Common myeloid progenitor, CD34-positive (primary cell): ENCODE data around the gene UMAD1.
"Not testable (repeated sequence)": the region's sequence is repeated elsewhere in the genome, so short reads cannot be mapped to it uniquely, and the experiment has no call there.

Source experiments
- CTCF ChIA-PET: fragments of 350-600 bp; sonication (Branson Sonifier 250); formaldehyde crosslinking; loops from one replicate; lab custom pipeline; 2021; ENCODE audit warnings: antibody characterized with exemption; lab: Charles Lee
- POLR2A ChIA-PET: fragments of 350-600 bp; sonication (Branson Sonifier 250); formaldehyde crosslinking; loops from one replicate; lab custom pipeline; 2021; ENCODE audit warnings: antibody characterized with exemption; lab: Charles Lee
- DNase-seq, 3 donors: peaks; one replicate each; pipeline versions ENCODE4 v3.0.0 to v3.0.0-alpha.2; 2013
- H3K27ac ChIP-seq, 2 experiments: 1 replicate in 1 of 2; 2 replicates in 1 of 2; pipeline ENCODE4 v1.7.0; 2013; ENCODE audit warnings: inconsistent platforms in 2 of 2, low read length in 2 of 2, mild to moderate bottlenecking in 2 of 2, low read depth in 1 of 2, moderate library complexity in 1 of 2; ENCODE audit not compliant: severe bottlenecking in 2 of 2, insufficient read depth in 1 of 2, poor library complexity in 1 of 2
- H3K27me3 ChIP-seq, 5 experiments: replicated peaks in 2 of 5; 1 replicate in 3 of 5; 2 replicates in 2 of 5; pipeline versions ENCODE4 v1.6.1 to v1.7.0; 2013; ENCODE audit warnings: low read length in 4 of 5, mild to moderate bottlenecking in 2 of 5, moderate library complexity in 2 of 5, inconsistent platforms in 1 of 5; ENCODE audit not compliant: insufficient read depth in 5 of 5, control insufficient read depth in 4 of 5
- H3K36me3 ChIP-seq, 4 experiments: 1 replicate in 2 of 4; 2 replicates in 2 of 4; pipeline versions ENCODE4 v1.6.1 to v1.7.0; 2013; ENCODE audit warnings: low read length in 3 of 4, control low read depth in 1 of 4, mild to moderate bottlenecking in 1 of 4; ENCODE audit not compliant: control insufficient read depth in 4 of 4, insufficient read depth in 4 of 4
- H3K4me1 ChIP-seq, 4 experiments: 1 replicate in 3 of 4; 2 replicates in 1 of 4; pipeline versions ENCODE4 v1.6.1 to v1.7.1; 2013; ENCODE audit warnings: low read length in 3 of 4, mild to moderate bottlenecking in 3 of 4, control low read depth in 1 of 4, inconsistent platforms in 1 of 4, moderate library complexity in 1 of 4; ENCODE audit not compliant: control insufficient read depth in 4 of 4, insufficient read depth in 4 of 4; ENCODE audit errors: control extremely low read depth in 1 of 4
- H3K4me3 ChIP-seq, 7 experiments: 1 replicate in 4 of 7; 2 replicates in 3 of 7; pipeline versions ENCODE4 v1.5.1 to v1.7.0; 2013; ENCODE audit warnings: mild to moderate bottlenecking in 7 of 7, low read length in 6 of 7, moderate library complexity in 6 of 7, inconsistent platforms in 2 of 7, low read depth in 2 of 7, control low read depth in 1 of 7; ENCODE audit not compliant: insufficient read depth in 4 of 7, control insufficient read depth in 1 of 7; ENCODE audit errors: extremely low read depth in 1 of 7
- H3K9me3 ChIP-seq, 5 experiments: 1 replicate in 4 of 5; 2 replicates in 1 of 5; pipeline versions ENCODE4 v1.6.1 to v1.7.1; 2013; ENCODE audit warnings: low read length in 4 of 5, mild to moderate bottlenecking in 2 of 5, inconsistent platforms in 1 of 5, low read depth in 1 of 5, moderate library complexity in 1 of 5; ENCODE audit not compliant: control insufficient read depth in 4 of 5, insufficient read depth in 2 of 5; ENCODE audit errors: control extremely low read depth in 1 of 5
- WGBS: methylation state at CpG from one replicate; pipeline ENCODE4 v1.1.5; 2013; ENCODE audit not compliant: insufficient coverage; 5-methylcytosine and 5-hydroxymethylcytosine counted together

Gene UMAD1

GRCh38 chr7:7650682-7651206 lies 10.2 kb downstream of the UMAD1 start:
- POLR2A ChIA-PET: no interaction called here
- H3K4me1 ChIP-seq: no peaks in the 10 kb centered on the region

DNA sequence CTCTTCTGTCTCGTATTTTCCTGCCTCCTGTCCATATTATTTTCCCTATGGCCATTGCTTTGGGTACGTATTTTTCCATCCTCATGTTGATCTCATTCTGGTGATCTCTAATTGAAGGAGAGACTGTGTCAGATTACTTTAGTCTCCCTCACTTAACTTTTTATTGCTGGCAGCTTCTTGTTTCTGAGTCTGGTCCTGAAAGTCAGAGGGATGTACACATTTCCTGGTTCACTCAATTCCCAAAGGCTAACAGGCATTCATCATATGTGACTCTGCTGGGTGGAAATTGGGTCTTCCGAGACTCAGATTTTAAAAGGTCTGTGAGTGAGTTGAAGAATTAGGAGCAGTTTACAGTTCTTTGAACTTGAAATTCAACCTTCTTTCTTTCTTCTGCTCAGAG lies 10.9 kb downstream of the UMAD1 start:
- POLR2A ChIA-PET: no interaction called here
- H3K27me3 ChIP-seq: no peaks in the 10 kb centered on the region
- H3K36me3 ChIP-seq: no peaks in the 10 kb centered on the region
- H3K27ac ChIP-seq: no peak overlapping the region
- no peak for DNase-seq
- H3K4me3 ChIP-seq: no peak overlapping the region
- 86% methylated on average over 1 of the region's 3 CpGs for WGBS
- no peaks in the 10 kb centered on the region for H3K4me1 ChIP-seq
- peaks cover 0 to 2% (median 0%) of the 10 kb centered on the region in 5 experiments for H3K9me3 ChIP-seq
- CTCF ChIA-PET: interaction anchor here (0.9 kb wide), 1 partner anchor 30 kb away, joined by 4 read pairs; no protein-coding TSS in a partner anchor

More at GRCh38 chr7:7650682-7651206, 10.2 kb downstream of the UMAD1 start:
- H3K27ac ChIP-seq: no peak overlapping the region
- H3K9me3 ChIP-seq: peaks cover 0 to 4% (median 0%) of the 10 kb centered on the region in 5 experiments
- CTCF ChIA-PET: no interaction called here
- no peaks in the 10 kb centered on the region for H3K27me3 ChIP-seq
- no peak for DNase-seq
- H3K4me3 ChIP-seq: no peak overlapping the region
- peaks cover 0 to 3% (median 0%) of the 10 kb centered on the region in 4 experiments for H3K36me3 ChIP-seq
- WGBS: 100% methylated on average over 2 of the region's 2 CpGs

DNA sequence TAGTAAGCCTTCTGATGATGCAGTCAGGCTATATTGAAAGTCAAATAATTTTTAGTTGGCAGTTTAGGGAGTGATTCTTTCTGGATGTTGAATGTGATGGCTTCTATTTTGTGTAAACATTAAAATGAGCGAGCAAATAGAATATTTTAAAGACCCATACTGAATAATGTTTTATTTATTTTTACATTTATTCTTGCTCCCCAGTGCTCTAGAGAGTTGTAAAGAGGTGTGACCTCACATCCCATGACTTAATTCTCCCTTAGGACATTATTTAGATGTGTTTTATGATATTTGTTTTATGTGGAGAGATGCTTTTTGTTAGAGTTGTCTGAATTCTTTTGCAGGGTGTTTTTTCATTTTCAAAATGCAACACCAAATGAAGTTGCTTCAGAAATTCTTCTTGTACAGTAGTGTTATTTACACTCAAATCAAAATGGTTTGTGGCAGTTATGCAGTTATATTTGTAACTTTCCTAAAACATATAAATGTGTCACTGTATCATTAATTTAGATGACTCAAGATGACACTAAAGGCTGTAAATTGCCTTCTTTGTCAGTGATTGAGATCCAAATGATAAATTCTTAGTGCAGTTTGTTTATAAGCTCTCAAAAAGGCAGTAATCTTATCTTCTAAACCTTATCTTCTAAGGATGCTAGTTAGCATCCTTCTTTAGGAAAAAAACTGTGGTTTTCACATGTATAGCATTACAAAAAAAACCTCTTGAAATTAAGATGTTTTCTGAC lies 12.4 kb downstream of the UMAD1 start:
- Histone ChIP-seq H3K4me1 (no peaks in the 10 kb centered on the region), H3K9me3 (peaks cover 0 to 2% (median 0%) of the 10 kb centered on the region in 5 experiments), H3K36me3 (no peaks in the 10 kb centered on the region), H3K4me3 (no peak overlapping the region), H3K27ac (no peak overlapping the region), H3K27me3 (no peaks in the 10 kb centered on the region)
- DNase-seq: no peak
- ChIA-PET CTCF (interaction anchor here (1.4 kb wide), 1 partner anchor 10 kb away, joined by 3 read pairs; no protein-coding TSS in a partner anchor), POLR2A (no interaction called here)
- no CpG with 5 or more reads among the region's 1 CpG for WGBS

DNA sequence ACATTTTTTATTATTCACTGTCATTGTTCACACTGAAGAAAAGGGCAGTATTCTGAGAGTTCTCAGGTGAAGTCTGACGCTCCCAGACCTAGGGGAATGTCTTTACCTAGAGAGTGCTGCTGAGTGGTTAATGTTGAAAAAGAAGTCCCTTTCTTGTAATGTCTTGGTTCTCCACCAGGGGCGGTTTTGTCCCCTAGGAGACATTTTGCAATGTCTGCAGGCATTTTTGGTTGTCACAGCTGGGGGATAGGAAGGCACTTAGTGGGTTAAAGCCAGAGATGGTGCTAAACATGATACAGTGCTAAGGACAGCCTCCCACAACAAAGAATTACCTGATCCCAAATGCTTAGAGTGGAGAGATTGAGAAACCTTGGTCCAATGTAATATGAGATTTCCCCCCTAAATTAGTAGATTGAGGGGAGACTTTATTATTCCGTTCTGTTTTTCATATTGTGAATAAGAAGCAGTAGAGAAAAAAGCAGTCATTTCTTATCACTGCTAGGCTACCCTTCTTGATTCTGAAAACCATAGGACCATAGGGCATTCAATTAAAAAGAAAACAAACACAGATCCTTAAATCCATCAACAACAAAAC lies 13.1 kb downstream of the UMAD1 start:
- WGBS: 90% methylated on average over 2 of the region's 3 CpGs
- CTCF ChIA-PET: interaction anchor here (1.4 kb wide), 1 partner anchor 10 kb away, joined by 3 read pairs; no protein-coding TSS in a partner anchor
- DNase-seq: peak; percentile 20 to 34 (median 27)

DNA sequence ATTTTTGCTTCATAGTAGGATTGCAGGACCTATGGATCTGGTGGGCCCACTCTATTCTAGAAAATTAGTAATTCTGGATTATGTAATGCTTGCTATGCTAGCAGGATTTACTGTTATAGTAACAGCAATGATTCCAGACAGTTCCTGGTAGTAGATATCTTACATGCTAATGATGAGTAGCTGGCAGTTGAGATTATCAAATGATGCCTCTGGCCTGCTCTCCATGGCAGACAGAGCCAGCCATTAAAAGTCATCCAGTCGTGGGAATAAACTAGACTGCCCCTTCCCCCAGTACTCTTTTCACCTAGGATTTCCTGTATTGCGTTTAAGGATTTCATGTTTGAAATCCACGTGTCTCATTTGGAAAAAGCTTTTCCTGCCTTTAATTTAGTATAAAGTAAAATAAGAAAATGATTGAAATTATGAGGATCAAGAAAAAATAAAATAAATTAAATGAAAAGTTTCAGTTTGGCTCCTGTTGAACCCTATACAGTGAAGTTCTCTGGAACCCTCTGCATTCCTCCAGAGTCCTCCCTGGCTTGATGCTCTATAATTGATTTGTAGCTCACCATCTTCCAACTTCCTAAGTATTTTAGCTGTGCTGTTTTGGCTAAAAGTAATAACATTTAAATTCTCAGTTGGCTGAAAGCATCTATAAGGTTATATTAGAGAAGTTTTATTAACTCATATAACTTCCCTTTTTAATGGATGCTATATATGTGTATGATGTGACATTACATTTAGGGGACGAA lies 14.6 kb downstream of the UMAD1 start:
- Histone ChIP-seq H3K36me3 (no peaks in the 10 kb centered on the region), H3K9me3 (peaks cover 0 to 6% (median 0%) of the 10 kb centered on the region in 5 experiments), H3K27me3 (no peaks in the 10 kb centered on the region), H3K4me3 (no peak overlapping the region), H3K4me1 (no peaks in the 10 kb centered on the region), H3K27ac (no peak overlapping the region)
- no CpG with 5 or more reads among the region's 4 CpGs for WGBS
- ChIA-PET CTCF (interaction anchor here (1.2 to 1.4 kb wide), 2 partner anchors 12 to 26 kb away, joined by 3 to 5 read pairs; no protein-coding TSS in a partner anchor), POLR2A (interaction anchor here (0.7 kb wide), 1 partner anchor 467 kb away, joined by 3 read pairs; no protein-coding TSS in a partner anchor)
- DNase-seq: no peak

More for the DNA sequence above, 13.1 kb downstream of the UMAD1 start:
- POLR2A ChIA-PET: no interaction called here
- Histone ChIP-seq H3K4me1 (no peaks in the 10 kb centered on the region), H3K27me3 (no peaks in the 10 kb centered on the region), H3K9me3 (peaks cover 0 to 6% (median 0%) of the 10 kb centered on the region in 5 experiments), H3K36me3 (no peaks in the 10 kb centered on the region), H3K4me3 (no peak overlapping the region), H3K27ac (no peak overlapping the region)

GRCh38 chr7:7656459-7656858 lies 15.9 kb downstream of the UMAD1 start:
- H3K36me3 ChIP-seq, DNase-seq, H3K9me3 ChIP-seq, POLR2A ChIA-PET, H3K4me3 ChIP-seq, H3K4me1 ChIP-seq, H3K27ac ChIP-seq, H3K27me3 ChIP-seq: not testable (repeated sequence)
- WGBS: no CpG with 5 or more reads among the region's 3 CpGs
- CTCF ChIA-PET: interaction anchor here (1.4 kb wide), 1 partner anchor 10 kb away, joined by 3 read pairs; no protein-coding TSS in a partner anchor
